CD4-positive, alpha-beta T cell treated with Interleukin-1 beta for 1 hour (primary cell): ENCODE measurements around the gene SLC4A3.

Experiments used
- DNase-seq, 2 donors: peaks; one replicate each; pipeline ENCODE4 v3.0.0-alpha.2; 2020 to 2022

The SLC4A3 gene

GRCh38 chr2:219632760-219633105, 5.3 kb downstream of the SLC4A3 start:
- DNase-seq: no peak

DNA sequence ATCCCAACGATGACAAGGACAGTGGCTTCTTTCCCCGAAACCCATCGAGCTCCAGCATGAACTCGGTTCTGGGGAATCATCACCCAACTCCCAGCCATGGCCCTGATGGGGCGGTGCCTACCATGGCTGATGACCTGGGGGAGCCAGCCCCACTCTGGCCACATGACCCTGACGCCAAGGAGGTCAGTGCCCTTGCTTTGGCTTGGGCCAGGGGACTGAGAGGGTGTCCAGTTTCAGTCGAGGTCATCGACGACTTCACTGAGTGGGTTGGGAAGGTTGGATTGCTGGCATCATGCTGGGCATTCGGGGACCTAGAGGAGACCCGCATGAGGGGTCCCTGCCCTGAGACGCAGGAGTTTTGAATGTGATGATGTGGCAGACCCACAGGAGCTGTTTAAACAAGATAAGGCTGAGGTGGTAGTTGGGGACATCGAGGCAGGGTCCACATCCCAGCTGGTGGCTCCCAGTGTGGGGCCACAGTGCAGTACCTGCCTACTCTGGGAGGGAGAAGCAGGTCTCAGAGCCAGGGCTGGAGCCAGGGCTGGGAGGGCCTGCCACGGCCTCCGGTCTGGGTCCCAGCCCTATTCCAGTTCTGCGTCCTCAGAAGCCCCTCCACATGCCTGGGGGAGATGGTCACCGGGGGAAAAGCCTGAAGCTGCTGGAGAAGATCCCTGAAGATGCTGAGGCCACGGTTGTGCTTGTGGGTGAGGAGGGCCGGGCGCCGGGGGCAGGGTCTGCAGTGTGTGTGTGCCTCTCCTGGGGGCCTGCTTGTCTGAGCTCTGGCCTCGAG, 6.0 kb downstream of the SLC4A3 start:
- no peak for DNase-seq

GRCh38 chr2:219634171-219634940, 6.9 kb downstream of the SLC4A3 start:
- no peak for DNase-seq

DNA sequence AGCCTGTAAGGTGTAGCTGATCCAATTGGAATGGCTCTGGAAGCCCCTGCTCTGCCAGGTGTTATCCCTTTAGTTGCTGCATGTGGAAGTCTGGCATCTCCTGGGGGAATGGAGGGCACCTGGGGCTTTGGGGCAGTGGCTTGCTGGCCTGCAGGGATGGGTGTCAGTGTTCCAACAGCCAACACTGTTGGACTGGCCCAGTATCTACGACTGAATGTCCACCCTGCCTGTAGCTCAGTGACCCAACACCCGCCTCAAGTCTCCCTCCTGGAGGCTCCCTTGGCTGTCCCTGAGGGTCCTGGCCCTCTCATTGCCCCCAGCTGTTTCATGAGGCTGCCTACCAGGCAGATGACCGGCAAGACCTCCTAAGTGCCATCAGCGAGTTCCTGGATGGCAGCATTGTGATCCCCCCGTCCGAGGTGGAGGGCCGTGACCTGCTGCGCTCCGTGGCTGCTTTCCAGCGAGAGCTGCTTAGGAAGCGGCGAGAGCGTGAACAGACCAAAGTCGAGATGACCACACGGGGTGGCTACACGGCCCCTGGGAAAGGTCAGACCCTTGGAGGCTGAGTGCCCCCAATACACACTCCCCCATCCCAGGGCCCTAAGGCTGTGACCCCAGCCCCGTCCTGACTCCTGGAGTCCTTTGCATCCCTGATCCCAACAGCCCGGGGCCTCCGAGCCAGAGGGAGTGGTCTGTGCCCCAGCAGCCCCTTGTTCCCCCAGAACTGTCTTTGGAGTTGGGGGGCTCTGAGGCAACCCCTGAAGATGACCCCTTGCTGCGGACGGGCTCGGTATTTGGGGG, 7.7 kb downstream of the SLC4A3 start:
- no peak for DNase-seq

GRCh38 chr2:219636144-219636915, 8.9 kb downstream of the SLC4A3 start:
- DNase-seq: no peak

DNA sequence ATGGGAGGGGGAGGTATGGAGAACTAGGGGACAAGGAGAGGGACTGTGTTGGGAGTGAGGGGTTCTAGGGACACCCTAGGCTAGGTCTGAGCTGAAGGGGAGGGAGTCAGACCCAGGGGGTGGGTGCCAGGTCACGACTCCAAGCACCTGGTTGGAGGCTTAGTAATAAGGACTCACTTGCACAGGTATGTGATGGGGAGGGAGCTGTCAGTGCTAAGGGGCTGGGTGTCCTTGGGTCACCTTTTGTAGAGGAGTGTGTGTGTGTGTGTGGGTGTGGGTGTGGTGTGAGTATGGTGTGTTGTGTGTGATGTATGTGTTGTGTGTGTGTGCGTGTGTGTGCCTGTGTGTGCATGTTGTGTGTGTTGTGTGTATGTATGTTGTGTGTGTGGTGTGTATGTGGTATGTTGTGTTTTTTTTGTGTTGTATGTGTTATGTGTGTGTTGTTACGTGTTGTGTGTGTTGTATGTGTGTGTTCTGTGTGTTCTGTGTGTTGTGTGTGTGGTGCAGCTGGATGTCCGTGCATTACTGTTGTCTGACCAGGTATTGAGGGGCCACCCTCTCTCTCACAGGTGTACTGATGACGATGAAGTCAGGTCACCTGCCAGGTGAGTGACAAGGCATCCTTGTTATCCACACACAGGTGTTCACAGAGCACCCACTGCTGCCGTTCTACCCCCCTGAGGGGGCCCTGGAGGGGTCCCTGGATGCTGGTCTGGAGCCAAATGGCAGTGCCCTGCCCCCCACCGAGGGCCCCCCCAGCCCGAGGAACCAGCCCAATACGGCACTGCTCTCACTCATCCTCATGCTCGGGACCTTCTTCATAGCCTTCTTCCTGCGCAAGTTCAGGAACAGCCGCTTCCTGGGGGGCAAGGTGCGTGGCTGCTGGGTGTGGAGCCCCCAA, 9.8 kb downstream of the SLC4A3 start:
- DNase-seq: no peak

- no peak for DNase-seq
Measured at GRCh38 chr2:219637842-219638185, 10.4 kb downstream of the SLC4A3 start.

DNA sequence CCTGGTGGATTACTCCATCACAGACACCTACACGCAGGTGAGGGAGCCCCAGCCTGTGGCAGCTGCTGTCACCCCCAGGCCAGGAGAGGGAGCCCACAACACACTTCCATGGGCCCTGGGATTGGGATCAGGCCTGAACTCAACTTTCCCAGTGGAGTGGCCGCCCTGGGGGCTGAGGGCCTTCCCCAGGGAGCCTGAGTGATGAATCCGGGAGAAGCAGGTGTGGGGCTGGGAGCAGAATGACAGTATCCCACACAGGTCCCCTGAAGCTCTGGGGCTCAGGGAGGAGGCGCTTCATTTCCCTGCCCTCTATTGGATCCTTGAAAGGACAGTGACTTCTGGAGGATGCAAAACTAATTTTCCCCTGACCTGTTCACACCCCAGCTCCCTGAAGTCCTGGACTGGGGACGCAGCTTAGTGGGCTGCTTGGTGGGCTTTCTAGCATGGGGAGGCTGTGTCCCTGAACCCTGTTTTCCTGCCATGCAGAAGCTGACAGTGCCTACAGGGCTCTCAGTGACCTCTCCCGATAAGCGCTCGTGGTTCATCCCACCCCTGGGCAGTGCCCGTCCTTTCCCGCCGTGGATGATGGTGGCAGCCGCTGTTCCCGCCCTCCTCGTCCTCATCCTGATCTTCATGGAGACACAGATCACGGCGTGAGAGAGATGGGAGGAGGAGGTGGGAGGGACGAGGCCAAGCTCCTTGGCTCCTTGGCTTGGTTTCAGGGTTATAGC, 11.0 kb downstream of the SLC4A3 start:
- DNase-seq: no peak

DNA sequence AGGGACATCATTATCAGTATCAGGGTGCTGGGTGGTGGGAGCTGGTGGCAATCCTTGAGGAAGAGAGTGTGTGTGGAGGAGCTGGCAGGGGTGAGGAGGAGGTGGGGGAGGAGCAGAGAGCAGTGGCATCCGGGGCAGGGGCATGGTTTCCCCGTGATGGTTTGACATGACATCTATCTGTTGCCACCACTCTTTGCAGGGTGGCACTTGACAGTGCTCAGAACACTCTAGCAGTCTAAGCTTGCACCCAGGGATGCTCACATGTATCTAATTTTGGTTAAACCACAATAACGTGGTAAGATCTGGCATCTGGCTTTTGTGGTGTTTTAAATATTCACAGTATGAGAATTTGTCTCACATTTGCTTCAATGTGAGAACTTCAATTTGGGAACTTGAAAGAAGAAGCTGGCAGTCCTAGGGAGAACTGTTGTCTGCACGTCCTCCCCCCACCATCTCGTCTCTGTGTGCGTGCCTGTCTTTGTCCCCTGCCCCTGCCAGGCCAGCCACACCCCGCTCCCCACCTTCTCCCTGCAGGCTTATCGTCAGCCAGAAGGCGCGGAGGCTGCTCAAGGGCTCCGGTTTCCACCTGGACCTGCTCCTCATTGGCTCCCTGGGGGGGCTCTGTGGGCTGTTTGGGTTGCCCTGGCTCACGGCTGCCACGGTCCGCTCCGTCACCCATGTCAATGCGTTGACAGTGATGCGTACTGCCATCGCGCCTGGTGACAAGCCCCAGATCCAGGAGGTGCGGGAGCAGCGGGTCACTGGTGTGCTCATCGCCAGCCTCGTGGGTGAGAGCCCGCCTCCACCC, 11.7 kb downstream of the SLC4A3 start:
- no peak for DNase-seq

DNA sequence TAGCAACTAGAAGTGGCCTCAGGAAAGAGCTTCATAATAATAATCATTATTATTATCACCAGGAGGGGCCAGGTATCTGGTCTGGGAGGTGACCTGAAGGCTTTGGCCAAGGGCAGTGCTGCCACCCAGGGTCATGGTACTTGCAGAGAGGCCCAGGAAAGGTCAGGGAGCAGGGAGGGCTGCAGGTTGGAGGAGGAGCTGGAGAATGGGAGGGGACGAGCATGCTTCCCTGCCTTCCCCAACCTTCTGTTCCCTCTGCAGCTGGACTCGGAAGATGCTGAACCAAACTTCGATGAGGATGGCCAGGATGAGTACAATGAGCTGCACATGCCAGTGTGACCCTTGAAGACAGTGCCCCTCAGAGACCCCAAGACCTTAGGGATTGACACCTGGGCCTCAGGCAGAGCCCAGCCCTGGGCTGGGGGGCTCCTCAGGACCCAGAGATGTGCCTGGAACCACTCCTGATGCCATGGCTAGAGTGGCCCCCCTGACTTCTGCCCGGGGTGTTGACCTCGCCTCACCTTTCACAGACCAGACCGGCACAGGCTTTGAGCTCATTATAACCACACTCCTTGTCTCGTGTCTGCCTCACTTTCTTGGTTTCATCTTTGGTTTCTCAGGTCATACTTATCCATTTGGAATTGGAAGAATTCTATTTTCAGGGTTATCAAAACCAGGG, 14.1 kb downstream of the SLC4A3 start:
- DNase-seq: no peak

DNA sequence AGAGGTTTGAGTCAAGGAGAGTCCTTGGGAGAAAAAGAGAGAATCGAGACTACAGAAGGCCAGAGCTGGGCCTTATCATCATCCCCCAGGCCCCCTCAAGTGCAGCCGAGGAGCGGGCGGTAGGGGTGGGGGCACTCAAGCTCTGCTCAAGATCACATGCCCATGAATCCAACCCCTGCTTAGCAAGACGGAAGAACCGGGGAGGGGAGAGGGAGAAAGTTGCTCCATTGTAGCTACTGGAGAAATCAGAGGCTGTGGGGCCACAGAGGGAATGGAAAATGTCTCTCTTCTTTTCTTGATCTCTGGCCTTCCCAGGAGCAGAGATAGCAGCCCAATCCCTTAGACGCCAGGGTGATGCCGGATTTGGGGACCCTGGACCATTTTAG, 14.6 kb downstream of the SLC4A3 start:
- DNase-seq: no peak

DNA sequence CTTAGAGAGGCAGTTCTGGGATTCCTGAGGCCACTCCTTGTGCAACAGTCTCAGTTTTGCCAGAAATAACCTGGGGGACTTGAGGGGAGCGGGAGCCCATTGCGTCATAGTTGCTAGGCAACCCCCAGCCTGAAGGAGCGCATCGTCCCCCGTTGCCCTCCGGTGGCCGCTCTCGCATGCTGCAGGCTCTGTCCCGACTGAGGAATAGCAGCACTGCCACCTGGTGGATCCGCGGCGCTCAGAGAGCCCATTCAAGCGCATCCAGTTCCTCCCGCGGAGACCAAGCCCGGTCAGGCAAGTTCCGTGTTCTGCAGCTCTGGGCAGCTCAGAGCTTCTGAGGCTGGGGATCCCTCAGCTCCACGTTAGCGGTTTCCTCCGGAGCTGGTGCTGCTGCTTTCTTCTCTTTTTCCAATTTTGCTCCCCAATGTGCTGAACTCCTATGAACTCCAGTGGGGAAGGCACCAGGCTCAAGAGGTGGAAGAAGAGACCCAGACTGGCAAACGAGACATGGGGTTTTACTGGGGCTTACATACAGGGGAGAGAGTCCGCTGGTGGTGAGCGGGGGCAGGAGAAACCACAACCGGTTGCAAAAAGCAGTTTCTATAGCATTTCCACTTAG, 15.1 kb downstream of the SLC4A3 start:
- DNase-seq: peak; percentile 88 to 93

DNA sequence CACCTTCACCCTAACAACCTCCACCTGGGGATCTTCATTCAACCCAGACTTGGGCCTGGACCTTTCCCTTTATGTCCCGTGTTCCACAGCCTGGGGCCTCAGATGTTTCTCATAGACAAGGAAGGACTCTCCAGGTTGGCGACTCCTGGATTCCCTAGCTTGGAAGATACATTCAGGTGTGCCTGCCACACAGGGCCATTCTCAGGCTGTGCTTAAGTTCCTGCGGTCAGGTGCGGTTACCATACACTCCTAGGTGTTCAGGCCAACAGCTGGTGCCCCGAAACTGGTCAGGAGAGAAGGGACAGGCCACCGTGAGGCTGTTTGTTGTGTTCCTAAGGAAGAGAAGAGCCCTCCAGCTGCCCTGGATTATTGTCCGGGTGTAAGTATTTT, 15.6 kb downstream of the SLC4A3 start:
- no peak for DNase-seq

DNA sequence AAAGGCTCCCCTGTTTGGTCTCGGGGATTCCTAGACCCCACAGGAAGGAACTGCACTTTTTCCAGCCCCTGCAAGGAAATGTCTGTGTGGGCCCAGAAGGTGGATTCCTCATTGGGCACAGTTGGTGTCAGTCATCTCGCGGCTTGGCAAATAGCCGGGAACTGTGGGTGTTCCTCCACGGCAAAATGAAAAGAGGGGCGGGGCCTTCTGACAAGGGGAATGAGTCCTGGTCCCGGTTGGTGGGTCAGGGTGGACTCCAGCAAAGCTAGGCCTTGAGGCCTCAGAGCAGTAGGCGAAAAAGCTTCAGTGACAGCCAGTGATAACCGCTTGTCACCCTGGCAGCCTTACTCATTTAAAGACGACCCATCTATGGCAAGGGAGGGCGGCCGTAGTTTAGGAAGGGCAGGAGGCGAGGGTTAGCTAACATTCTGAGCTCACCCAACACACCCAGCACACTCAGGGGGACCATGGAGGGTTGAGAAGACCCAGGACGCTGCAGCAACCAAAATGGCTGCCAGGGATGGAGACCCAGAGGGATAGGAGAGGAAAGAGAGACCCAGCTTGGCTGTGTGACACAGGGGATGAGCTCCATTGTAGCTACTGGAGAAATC, 16.5 kb downstream of the SLC4A3 start:
- DNase-seq: no peak

DNA sequence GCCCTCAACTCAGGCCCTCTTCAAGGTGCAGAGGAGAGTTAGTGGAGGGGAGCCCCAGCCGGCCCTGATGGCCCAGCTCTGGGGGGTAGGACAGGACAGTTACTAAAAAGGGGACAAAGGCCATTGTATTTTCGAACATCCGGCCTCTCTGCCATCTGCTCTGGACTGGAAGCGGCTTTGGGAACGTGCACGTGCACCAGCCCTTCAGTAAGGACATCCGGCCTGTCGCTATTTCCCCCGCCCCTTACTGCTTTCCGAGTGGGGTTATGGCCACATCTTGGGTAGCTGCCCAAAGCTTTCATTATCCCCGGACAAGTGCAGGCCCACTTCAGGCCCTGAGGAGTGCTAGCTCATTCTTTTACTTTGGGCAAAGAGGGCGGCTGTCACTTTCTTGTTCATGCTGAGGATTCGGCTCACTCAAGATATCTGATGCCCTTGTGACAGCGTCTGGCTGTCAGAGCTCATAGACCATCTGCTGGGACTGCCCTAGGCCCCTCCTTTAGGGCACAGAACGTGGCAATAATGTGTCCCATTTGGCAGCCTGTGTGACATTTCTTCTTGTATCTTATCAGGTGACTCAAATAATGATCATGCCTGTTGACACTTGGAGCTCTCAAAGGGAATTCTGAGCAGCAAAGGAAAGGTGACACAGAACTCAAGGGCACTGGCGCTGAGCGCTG, 17.5 kb downstream of the SLC4A3 start:
- no peak for DNase-seq

DNA sequence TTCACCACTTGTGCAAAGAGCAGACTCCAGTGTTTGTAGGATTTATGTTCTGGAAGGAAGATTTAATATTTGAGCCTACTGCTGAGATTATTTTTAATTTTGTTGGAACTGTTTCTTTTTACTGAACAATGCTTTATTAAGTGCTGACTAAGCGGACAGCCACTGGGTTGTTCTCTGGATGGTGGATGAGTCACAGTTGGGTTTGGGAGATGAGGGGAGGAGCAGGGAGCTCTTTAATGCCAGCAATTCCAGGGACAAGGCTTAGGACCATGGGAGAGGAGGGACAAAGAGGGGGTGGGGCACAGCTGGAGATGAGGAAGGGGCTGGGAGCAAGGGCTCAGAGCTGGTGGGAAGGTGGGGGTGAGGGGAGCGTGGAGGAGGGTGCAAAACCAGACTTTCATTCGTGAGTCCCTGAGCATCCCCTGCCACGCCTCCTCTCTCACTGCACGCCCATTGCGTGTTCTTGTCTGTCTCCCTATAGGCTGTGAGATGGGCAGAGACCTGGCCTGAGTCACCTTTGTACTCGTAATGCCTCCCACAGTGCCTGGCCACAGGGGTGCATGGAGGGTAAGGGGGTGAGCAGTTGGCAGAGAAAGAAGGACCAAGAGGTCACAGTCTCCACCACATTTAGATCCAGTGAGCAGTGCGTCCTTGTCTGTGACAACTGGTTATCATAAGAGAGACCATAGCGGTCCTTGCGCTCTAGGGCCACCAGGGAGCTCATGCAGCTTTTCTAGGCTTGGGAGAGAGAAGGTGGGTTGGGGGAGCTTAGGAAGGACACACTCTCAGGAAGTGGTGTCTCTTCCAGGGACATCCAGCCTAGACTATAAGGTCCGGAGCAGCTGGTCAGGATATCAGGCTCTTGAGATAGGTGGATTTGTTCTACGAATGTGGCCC, 18.4 kb downstream of the SLC4A3 start:
- DNase-seq: no peak

DNA sequence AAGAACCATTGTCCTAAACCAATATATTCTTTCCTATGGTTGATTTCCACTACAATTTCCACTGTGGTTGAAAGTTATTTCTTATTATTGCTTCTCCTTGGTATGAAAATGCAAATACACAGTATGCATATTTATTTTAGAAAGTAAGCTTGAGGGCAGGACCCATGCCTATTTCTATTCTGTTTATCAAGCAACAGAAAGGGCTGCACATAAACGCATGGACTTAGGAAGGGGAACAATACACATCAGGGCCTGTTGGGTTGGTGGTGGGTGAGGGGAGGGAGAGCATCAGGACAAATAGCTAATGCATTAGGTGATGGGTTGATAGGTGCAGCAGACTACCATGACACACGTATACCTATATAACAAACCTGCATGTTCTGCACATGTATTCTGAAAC, 20.7 kb downstream of the SLC4A3 start:
- no peak for DNase-seq
